GM13977 (cell line): ENCODE measurements around the gene BECN2.
A peak's percentile ranks its signal among the peaks of the same experiment; 100 is the strongest.
"Not testable (repeated sequence)": the region's sequence is repeated elsewhere in the genome, so short reads cannot be mapped to it uniquely, and the experiment has no call there.

ENCODE experiments used
- DNase-seq: peaks from one replicate; pipeline ENCODE4 v3.0.0; 2012; ENCODE audit warnings: low spot score
- CTCF ChIP-seq: IDR thresholded peaks from 2 replicates; pipeline ENCODE4 v1.5.1; 2012; ENCODE audit warnings: mild to moderate bottlenecking, control low read depth; ENCODE audit not compliant: insufficient read depth; ENCODE audit errors: extremely low read depth, missing control alignments
- in situ Hi-C: fragments of 300-500 bp; cut with MboI; formaldehyde crosslinking; loops from one replicate; pipeline ENCODE4 v1.12.0; 2022; ENCODE audit warnings: low sequenced_read_pairs, low pct_unique_long_range_greater_than_20kb, mixed read lengths, inconsistent platforms; ENCODE audit not compliant: unreplicated experiment

The BECN2 gene

GRCh38 chr1:241972703-241973369 lies 15.3 kb downstream of the BECN2 start:
- no peak for DNase-seq

GRCh38 chr1:241976229-241976628 lies 18.7 kb downstream of the BECN2 start:
- in situ Hi-C loops = loop anchor here (25.0 kb wide), 1 partner anchor 439 kb away; the partner anchor contains the start of gene KMO
- DNase-seq = no peak
- no peak for TF ChIP-seq CTCF

More at GRCh38 chr1:241972703-241973369, 15.3 kb downstream of the BECN2 start:
- TF ChIP-seq CTCF = no peak
- in situ Hi-C loops = no loop called here

- TF ChIP-seq CTCF = no peak
- in situ Hi-C loops = loop anchor here (25.0 kb wide), 1 partner anchor 442 kb away; the partner anchor contains the start of gene KMO
- DNase-seq = no peak
Observed at GRCh38 chr1:241979071-241979470, 21.5 kb downstream of the BECN2 start.

- no peak for DNase-seq
- in situ Hi-C loops = loop anchor here (25.0 kb wide), 1 partner anchor 443 kb away; the partner anchor contains the start of gene KMO
- TF ChIP-seq CTCF = no peak
Observed at GRCh38 chr1:241979926-241980325, 22.4 kb downstream of the BECN2 start.

- peak; percentile 57 for TF ChIP-seq CTCF
Observed at GRCh38 chr1:241985787-241986186, 28.2 kb downstream of the BECN2 start.

GRCh38 chr1:241988389-241988930 lies 30.9 kb downstream of the BECN2 start:
- DNase-seq = not testable (repeated sequence)
- in situ Hi-C loops = loop anchor here (25.0 kb wide), 1 partner anchor 451 kb away; the partner anchor contains the start of gene KMO

More at GRCh38 chr1:241985787-241986186, 28.2 kb downstream of the BECN2 start:
- peak; percentile 63 for DNase-seq
- in situ Hi-C loops = loop anchor here (25.0 kb wide), 1 partner anchor 448 kb away; the partner anchor contains the start of gene KMO

- in situ Hi-C loops = loop anchor here (25.0 kb wide), 1 partner anchor 453 kb away; the partner anchor contains the start of gene KMO
- TF ChIP-seq CTCF = no peak
- DNase-seq = no peak
Observed at GRCh38 chr1:241990040-241990439, 32.5 kb downstream of the BECN2 start.
